Measurements from ENCODE around the gene MRPL24.

Gene MRPL24

GRCh38 chr1:156743367-156744302 lies 2.7 kb upstream of the MRPL24 start:
- DNase-seq: no peak

- DNase-seq: no peak
Measured at GRCh38 chr1:156742801-156743200, 1.9 kb upstream of the MRPL24 start.

GRCh38 chr1:156742017-156742416 lies 1.1 kb upstream of the MRPL24 start:
- no peak for DNase-seq

GRCh38 chr1:156741481-156741983 lies 644 bp upstream of the MRPL24 start:
- DNase-seq: no peak

DNA sequence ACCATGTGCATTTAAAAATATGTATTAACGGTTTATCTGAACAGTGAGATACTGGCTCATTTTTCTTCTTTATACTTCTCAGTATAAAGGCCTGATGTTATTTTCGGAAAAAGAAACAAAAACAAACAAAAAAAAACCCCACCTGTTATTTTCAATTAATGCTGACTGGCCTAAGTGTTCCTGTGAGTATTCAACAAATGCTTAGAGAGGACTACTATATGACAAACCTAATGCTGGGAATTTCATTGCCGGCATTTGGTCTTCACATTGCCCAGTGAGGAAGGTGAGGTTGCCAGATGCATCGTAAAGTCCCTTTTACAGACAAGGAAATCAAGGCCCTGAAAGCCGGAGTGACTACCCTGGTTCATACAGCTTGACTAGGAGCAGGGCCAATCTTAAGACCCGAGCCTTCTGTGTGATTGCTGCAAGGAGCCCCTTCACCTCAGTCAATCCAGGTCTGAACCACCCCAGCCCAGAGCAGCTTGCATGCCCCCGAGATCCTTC lies 599 bp downstream of the MRPL24 start:
- peak; percentile 46 for DNase-seq

- no peak for DNase-seq
Measured at GRCh38 chr1:156738916-156739315, 2.0 kb downstream of the MRPL24 start.

DNA sequence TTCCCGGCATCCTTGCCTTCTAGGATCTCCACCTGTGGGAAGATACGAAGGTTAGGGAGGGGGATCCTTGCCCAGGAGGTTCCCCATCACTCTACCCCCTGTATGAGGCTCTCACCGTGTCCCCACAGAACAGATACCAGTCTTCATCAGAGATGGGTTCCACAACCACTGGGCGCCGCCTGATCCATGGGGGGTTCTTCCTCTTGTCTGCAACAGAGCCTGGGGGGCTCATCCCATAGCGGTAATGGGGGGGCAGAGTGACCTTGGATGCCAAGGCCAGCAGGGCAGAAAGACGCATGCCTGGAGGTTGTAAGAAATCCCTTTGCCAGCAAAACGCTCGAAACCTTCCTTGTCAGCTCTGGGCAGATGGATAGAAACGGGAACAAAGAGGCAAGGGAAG lies 2.5 kb downstream of the MRPL24 start:
- no peak for DNase-seq

GRCh38 chr1:156733989-156734584 lies 6.8 kb downstream of the MRPL24 start:
- no peak for DNase-seq

DNA sequence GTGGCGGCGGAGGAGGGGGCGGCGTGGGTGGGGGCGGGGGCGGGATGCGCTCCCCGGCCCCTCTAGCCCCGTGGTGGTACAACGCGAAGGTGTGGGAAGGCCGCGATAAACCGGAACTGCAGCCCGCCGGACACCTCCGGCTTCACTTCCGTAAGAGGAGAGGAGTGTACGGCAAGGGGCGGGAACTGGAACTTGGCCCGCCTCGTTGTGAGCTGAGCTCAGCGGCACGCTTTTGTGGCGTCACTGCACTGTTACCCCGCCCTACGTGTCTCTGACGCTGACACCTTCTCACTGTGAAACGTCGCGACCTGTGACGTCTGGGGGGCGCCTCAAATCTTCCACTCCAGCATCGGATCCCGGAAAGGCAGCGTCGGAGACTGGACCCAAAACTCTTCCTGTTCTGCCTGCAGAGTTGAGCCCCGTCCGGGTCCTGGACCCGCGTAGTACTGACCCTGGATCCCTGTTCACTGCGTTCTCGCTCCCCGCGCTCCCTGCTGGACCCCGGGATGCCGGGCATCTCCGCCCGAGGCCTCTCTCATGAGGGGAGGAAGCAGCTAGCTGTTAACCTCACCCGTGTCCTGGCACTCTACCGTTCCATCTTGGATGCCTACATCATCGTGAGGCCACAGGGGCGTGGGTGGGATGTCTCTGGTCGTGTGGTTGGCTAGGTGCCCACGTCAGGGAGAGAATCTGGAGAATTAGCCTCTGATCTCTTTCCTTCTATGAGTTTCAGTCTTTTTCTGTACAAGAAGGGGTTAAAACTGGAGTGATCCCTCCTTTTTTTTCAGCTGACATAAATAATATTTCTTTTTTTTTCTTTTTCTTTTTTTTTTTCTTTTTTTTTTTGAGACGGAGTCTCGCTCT lies 12.1 kb downstream of the MRPL24 start, which contains the start of gene ISG20L2:
Gene ISG20L2 (minus strand): TSS at position 168 of the 864 bp plus-strand sequence. CDS start 1,114 bp downstream, outside the sequence.
- peak; percentile 98 for DNase-seq

DNA sequence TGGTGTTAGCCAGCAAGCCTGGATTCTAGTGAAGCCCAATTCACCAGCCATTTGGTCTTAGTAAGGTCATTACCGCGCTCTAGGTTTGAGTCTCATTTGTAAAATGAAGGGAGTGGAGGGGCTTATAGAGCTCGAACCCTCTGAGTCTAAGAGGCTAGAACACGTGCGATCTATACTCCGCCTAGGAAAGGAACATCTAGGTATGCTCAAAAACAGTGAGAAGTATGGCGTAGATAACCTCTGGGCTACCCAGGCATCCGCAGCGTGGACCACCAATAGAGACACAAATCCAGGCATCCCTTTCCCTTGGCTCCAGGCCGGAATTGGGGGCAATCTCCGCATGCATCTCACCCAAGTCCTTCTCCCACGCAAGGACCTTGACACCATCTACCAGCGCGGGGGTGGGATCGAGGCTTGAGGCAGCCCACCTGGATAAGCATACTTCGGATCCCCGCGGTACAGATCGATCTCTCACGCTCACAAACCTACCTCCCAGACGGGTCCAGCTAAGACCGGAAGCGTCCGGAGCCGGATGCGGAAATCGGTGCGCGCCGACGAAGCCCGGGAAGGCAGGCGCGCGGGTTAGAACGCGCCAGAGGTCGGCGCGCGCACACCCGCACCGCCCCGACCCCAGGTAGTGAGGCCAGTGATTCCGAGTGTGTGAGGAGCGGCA lies 12.8 kb downstream of the MRPL24 start, which contains the start of gene METTL25B:
Gene METTL25B (plus strand): TSS at position 544 of the 673 bp plus-strand sequence. CDS start 636 bp downstream, outside the sequence.
- DNase-seq: peak; percentile 90

DNA sequence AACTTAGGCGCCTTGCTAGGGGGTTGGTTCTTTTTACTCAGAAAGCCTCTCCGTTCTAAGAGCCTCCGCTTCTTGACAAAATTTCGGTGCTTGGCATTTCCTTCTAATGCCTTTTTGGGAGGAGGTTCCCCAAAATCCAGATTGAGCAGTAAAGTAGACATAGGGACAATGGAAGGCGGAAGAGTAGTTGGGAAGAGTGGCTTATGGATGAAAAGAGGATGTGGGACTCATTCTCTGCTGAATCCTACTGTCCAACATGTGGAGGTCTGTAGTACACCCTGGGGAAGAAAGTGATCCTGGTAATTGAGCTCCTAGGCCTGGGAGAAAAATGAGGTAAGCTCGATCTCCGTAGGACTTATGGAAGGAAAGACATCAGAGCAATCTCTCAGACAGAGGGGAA lies 13.4 kb downstream of the MRPL24 start:
- DNase-seq: no peak

DNA sequence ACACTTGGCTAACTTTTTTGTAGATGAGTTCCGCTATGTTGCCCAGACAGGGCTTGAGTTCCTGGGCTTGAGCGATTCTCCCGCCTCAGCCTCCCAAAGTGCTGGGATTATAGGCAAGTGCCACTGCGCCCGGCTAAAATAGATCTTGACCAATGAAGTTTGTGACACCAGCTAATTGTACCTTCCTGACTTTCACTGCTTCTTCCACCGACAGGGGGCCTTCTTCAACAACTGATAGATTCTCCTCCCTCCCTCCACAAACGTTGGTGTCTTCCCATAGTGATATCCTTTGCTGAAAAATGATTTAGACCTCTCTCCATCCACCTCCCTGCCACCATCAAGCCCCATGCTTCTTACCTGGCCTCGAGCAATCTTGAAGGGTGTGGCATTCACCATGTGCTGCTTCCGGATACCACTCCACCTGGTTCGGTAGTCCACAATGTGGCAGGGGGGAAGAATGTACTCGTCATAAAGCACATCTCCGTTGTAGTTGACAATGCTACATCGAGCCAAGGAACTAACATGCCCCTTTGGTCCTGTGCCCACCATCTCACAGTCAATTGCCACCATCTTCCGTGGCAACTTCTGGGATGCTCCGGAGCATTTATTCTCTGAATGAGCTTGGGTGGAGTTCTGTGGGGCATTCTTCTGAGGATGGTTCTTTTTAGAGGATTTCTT lies 14.2 kb downstream of the MRPL24 start:
- peak; percentile 69 for DNase-seq

DNA sequence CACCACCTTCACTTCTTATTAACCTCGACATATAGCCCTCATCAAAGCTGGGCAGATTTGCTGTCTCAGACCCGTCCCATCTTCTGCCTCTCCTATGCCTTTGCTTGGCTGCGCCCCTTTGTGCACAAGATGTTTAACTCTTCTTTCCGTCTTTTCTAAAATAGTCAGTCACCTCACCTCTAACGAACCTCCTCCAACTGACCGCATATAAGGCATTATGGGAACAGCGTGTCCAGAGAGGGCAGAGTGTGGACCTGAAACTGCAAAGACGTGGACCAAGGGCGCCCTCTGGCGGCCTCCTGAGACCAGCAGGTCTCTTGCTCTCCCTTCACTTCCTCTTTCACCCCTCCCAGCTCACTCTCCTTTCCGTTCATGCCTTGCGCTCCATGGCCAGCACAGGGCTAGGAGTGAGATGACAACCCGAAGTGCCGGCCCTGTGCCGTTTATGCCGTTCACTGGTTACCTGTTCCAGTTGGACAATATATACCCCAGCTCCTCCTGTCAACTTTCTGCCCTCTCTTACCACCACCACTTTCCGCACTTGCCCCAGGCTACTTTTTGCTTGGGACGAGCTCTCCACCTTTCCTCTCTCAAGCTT lies 15.1 kb downstream of the MRPL24 start:
- peak; percentile 88 for DNase-seq

GRCh38 chr1:156721535-156721934 lies 19.4 kb downstream of the MRPL24 start:
- no peak for DNase-seq

DNA sequence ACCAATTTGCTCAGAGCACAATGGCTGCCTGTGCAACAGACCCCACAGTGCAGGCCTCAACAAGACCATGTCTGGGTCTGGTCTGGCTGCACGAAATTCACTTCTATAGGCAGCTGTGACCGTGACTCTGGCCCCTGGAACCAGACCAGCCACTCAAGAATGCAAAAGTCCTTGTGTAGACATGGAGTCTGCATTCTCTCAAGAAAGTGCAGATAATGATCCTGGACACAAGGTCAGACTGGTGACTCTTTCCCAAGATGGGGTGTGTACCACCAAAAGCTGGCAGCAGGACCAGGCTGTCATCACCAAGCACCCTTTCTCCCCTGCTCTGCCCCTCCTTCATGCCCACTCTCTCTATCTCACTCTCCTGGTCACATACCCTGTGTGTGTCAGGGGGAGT lies 19.8 kb downstream of the MRPL24 start:
- DNase-seq: no peak

DNA sequence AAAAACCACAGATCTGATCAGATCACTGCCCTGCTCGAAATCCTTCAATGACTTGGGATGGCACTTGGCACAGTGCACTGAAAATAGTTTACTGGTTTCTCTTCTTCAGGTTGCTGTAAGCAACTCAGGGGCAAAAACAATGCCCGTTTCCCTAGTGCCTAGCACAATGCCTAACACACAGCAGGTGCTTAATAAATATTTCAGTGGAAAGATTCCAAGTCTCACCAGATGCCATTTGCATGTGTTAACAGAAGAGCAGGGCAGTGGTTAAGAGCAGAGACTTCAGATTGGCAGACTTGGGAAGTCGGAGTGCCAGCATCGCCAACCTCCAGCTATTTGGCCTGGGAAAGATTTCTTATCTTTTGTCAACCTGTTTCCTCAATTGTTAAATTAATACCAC lies 23.5 kb downstream of the MRPL24 start:
- no peak for DNase-seq

- DNase-seq: no peak
Measured at GRCh38 chr1:156714830-156715229, 26.1 kb downstream of the MRPL24 start.

DNA sequence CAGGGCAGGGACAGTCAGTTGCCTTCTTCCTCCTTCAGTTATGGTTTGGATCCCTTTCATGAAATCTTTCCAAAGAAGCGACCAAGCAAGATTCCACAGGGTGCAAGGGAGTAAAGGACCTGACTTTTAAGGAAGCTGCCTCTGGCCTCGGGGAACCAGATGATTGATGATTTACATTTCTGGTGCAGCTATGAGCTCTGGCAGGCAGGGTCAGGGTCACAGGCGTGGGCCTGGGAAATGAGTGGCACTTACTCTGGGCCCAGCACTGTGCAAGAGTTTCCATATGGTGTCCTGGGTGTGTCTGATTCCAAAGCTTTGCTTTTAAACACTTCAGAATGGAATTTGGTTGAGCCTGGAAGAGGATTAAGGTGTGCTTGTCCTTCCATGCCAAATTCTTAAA lies 28.3 kb downstream of the MRPL24 start:
- no peak for DNase-seq

DNA sequence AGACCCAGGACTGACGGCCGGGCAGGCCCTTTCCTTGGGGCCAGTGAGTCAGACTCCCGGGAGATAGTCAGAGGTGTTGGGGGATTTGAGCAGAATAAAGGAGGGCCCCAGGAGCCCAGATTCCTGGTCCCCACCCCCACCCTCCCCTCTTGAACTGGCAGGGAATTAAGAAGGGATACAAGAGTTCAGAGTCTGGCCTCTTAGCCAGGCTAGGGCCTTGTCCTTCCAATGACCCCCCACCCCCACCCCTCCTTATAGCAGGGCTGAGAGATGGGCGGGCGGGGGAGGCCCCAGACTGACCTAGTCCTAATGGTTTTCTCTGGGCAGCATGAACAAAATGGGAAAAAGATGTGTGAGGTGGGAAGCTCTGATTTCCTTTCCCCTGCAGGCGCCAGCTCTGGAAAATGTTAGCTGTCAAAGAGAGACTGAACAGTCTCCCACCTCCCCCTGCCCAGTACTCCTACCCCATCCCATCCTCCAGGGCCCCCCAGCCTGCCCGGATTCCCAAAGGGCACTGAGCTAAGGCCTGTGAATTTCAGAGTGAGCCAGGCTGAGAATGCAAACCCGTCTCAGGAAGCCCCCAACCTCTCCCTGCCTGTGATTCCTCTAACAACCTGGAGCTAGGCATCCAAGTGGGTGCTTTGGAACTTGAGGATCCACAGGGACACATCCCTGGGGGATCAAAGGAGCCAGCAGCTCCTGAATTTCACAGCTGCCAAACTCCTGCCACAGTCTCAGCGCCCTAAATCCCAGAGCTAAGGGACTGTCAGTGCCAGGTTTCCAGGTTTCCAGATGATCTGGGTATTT lies 29.7 kb downstream of the MRPL24 start:
- DNase-seq: no peak
